Endothelial cell of umbilical vein (primary cell): ENCODE data around the gene KBTBD3. TPM values are rescaled to one million over a fixed set of nuclear protein-coding genes. Genes with fewer than 3 reads are reported as not detected.

Experiments
- BruUV-seq: library from RNA; stranded (reverse); fragments of 400-500 nt; replicated peaks from 2 replicates; lab custom pipeline; 2021; lab: Mats Ljungman, UMichigan
- CTCF ChIA-PET: fragments of 300-600, 350-600 bp; sonication (Branson Sonifier 250); formaldehyde crosslinking; loops from one replicate; lab custom pipeline; 2021; ENCODE audit warnings: antibody characterized with exemption, inconsistent platforms; lab: Charles Lee
- POLR2A ChIA-PET: fragments of 300-600, 350-600 bp; sonication (Branson Sonifier 250); formaldehyde crosslinking; loops from one replicate; lab custom pipeline; 2021; ENCODE audit warnings: antibody characterized with exemption, inconsistent platforms; lab: Charles Lee
- DNase-seq: peaks from one replicate; pipeline ENCODE4 v3.0.0-alpha.2; 2011; ENCODE audit warnings: low read depth, low spot score
- FAIRE-seq: peaks from 2 replicates; lab custom pipeline; 2011; peaks lifted over from hg19 to GRCh38; lab: Jason Lieb, UNC
- H2AFZ ChIP-seq: 2 replicates; pipeline ENCODE4 v1.6.0; 2012; ENCODE audit warnings: low read depth, low read length, control low read depth, inconsistent platforms
- H3K27ac ChIP-seq: 2 replicates; pipeline ENCODE4 v1.5.1; 2011; ENCODE audit warnings: low read depth, mild to moderate bottlenecking, control low read depth, low read length, moderate library complexity; ENCODE audit not compliant: insufficient read depth
- H3K27me3 ChIP-seq, 2 experiments: 2 replicates each; pipeline versions ENCODE4 v1.6.0 to v1.6.1; 2011; ENCODE audit warnings: low read length in 2 of 2, mixed read lengths in 1 of 2; ENCODE audit not compliant: control insufficient read depth in 2 of 2, insufficient read depth in 2 of 2
- H3K36me3 ChIP-seq, 2 experiments: 2 replicates in 1 of 2; 3 replicates in 1 of 2; pipeline ENCODE4 v1.5.1; 2011; ENCODE audit warnings: low read length in 2 of 2, mild to moderate bottlenecking in 1 of 2, moderate library complexity in 1 of 2; ENCODE audit not compliant: control insufficient read depth in 2 of 2, insufficient read depth in 2 of 2; ENCODE audit errors: extremely low read depth in 1 of 2
- H3K4me1 ChIP-seq: 3 replicates; pipeline ENCODE4 v1.5.1; 2011; ENCODE audit warnings: mild to moderate bottlenecking, low read length; ENCODE audit not compliant: control insufficient read depth, insufficient read depth; ENCODE audit errors: extremely low read depth
- H3K4me2 ChIP-seq: 2 replicates; pipeline ENCODE4 v1.6.1; 2011; ENCODE audit warnings: low read length, control low read depth, mixed read lengths; ENCODE audit not compliant: insufficient read depth
- H3K4me3 ChIP-seq, 3 experiments: fragments of 200-600 bp in 1 of 3; sonication (generic), shearing (Covaris generic) in 1 of 3; replicated peaks in 1 of 3; 2 replicates each; pipeline ENCODE4 v1.5.1; 2011 to 2016; ENCODE audit warnings: control low read depth in 3 of 3, low read length in 3 of 3, mild to moderate bottlenecking in 2 of 3, inconsistent platforms in 1 of 3, low read depth in 1 of 3, moderate library complexity in 1 of 3; ENCODE audit not compliant: insufficient read depth in 1 of 3
- H3K79me2 ChIP-seq: 2 replicates; pipeline ENCODE4 v1.6.0; 2012; ENCODE audit warnings: low read length, inconsistent platforms; ENCODE audit not compliant: control insufficient read depth, insufficient read depth
- H3K9ac ChIP-seq: replicated peaks from 2 replicates; pipeline ENCODE3; 2011; ENCODE audit warnings: low read length, control low read depth; ENCODE audit not compliant: insufficient read depth; ENCODE audit errors: extremely low read depth
- H3K9me1 ChIP-seq: replicated peaks from 3 replicates; pipeline ENCODE4 v1.6.0; 2011; ENCODE audit warnings: mild to moderate bottlenecking, low read length; ENCODE audit not compliant: control insufficient read depth, insufficient read depth; ENCODE audit errors: extremely low read depth
- H3K9me3 ChIP-seq: replicated peaks from 2 replicates; pipeline ENCODE4 v1.5.1; 2012; ENCODE audit warnings: low read length, inconsistent platforms; ENCODE audit not compliant: control insufficient read depth, insufficient read depth
- H4K20me1 ChIP-seq: replicated peaks from 2 replicates; pipeline ENCODE3; 2011; ENCODE audit warnings: mild to moderate bottlenecking, low read length; ENCODE audit not compliant: control insufficient read depth, insufficient read depth; ENCODE audit errors: extremely low read depth
- EZH2 ChIP-seq: IDR thresholded peaks from 2 replicates; pipeline ENCODE4 v1.6.1; 2012; ENCODE audit warnings: borderline replicate concordance, low read depth, mild to moderate bottlenecking, moderate library complexity, low read length, inconsistent platforms; ENCODE audit not compliant: severe bottlenecking
- FOS ChIP-seq: IDR thresholded peaks from 2 replicates; pipeline ENCODE4 v1.6.1; 2011; ENCODE audit warnings: mild to moderate bottlenecking, low read length, moderate library complexity, borderline replicate concordance; ENCODE audit not compliant: insufficient read depth
- JUN ChIP-seq: IDR thresholded peaks from 2 replicates; pipeline ENCODE4 v1.6.1; 2011; ENCODE audit warnings: borderline replicate concordance, low read depth; ENCODE audit not compliant: insufficient read length, insufficient read depth
- POLR2AphosphoS5 ChIP-seq: IDR thresholded peaks from 2 replicates; pipeline ENCODE4 v1.6.1; 2012; ENCODE audit warnings: low read depth, mild to moderate bottlenecking, control low read depth, low read length, moderate library complexity; ENCODE audit not compliant: insufficient read depth
- dilution Hi-C: fragments of 300-500 bp; cut with MboI; formaldehyde crosslinking; loops from one replicate; pipeline ENCODE4 v1.15.0; 2019; ENCODE audit warnings: low sequenced_read_pairs; ENCODE audit not compliant: extremely low pct_ligation_motif_present
- intact Hi-C: fragments of 100-400 bp; cut with micrococcal nuclease; formaldehyde crosslinking; loops from one replicate; pipeline ENCODE4 v1.10.0; 2022
- polyA plus RNA-seq, 4 experiments: library from polyadenylated mRNA; depleted of rRNA in 3 of 4; stranded (reverse) in 3 of 4; unstranded in 1 of 4; fragments of >200 nt; gene quantifications; 2 replicates each; pipeline versions ENCODE4 v1.2.1 to v1.2.3, GENCODE V29; 2011 to 2012; ENCODE audit warnings: missing spikeins in 1 of 4
- total RNA-seq: library from RNA; stranded (reverse); gene quantifications from 2 replicates; pipeline ENCODE4 v1.2.3, GENCODE V29; 2021

Gene KBTBD3
- total and polyA plus RNA-seq, 2 donors (not counting 3 experiments of a cell fraction or from before 2014, with no cell fraction given): 0.76 to 2.4 TPM

DNA sequence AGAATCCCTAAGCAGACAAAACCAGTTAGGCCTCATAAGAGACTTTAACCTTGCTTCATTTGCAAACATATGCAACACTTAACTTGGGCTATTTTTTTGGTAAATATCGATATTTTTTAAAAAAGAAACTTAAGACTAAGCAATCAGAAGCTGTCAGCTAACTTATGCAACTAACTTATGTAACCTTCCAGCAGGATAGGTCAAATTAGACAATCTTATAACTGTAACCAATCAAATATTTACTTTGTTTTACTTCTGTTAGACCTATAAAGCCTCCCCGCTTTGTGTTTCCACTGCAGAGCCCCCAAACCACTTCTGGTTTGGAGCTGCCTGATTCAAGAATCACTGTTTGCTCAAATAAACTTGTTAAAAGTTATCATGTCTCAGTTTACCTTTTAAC is 63.1 kb downstream of the KBTBD3 start:
- no peak overlapping the region for H2AFZ ChIP-seq
- ChIA-PET CTCF (no interaction called here), POLR2A (no interaction called here)
- no peaks in the 10 kb centered on the region for H4K20me1 ChIP-seq
- H3K36me3 ChIP-seq: peaks cover 9 to 11% of the 10 kb centered on the region in 2 experiments
- no TSS peak for BruUV-seq
- H3K9ac ChIP-seq: no peak overlapping the region
- H3K9me3 ChIP-seq: no peaks in the 10 kb centered on the region
- no peaks in the 10 kb centered on the region for H3K9me1 ChIP-seq
- no peak overlapping the region for H3K4me2 ChIP-seq
- FAIRE-seq: no peak
- DNase-seq: no peak
- peaks cover 9% of the 10 kb centered on the region for H3K4me1 ChIP-seq
- intact Hi-C loops: no loop called here
- H3K4me3 ChIP-seq: no peak overlapping the region
- H3K27me3 ChIP-seq: no peaks in the 10 kb centered on the region
- dilution Hi-C loops: no loop called here
- H3K27ac ChIP-seq: no peak overlapping the region
- TF ChIP-seq POLR2AphosphoS5: no peak
- TF ChIP-seq EZH2: no peak
- no peak for TF ChIP-seq JUN
- H3K79me2 ChIP-seq: peaks cover 41% of the 10 kb centered on the region

DNA sequence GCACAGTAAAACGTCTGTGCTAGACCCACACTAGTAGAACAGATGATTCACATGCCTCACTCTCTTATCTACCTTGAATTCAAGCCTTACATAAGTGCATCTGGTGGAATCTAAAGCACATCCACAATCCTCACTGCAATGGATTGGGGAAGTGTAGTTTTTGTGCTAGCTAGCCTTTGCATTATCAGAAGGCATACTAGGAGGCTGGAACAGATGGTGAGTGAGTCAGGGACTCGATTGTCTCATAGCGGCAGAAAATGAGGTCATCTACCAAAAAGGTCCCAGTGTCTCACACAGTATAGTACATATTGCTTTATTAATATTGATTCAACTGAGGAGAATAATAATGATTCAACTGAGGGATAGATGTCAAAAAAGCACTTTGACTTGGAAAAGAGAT is 64.4 kb downstream of the KBTBD3 start:
- H3K27ac ChIP-seq: peak overlapping the region; percentile 85
- peaks cover 39% of the 10 kb centered on the region for H3K79me2 ChIP-seq
- ChIA-PET CTCF (interaction anchor here (1.2 kb wide), 1 partner anchor 64 kb away, joined by 6 read pairs; the partner anchor contains the start of genes AASDHPPT and KBTBD3), POLR2A (interaction anchor here (0.9 to 1.3 kb wide), 2 partner anchors 65 to 74 kb away, joined by 3 to 4 read pairs; partner anchors contain the start of genes AASDHPPT and KBTBD3)
- dilution Hi-C loops: no loop called here
- no peaks in the 10 kb centered on the region for H4K20me1 ChIP-seq
- peak overlapping the region; percentile 9 for H3K4me2 ChIP-seq
- intact Hi-C loops: loop anchor here (1.0 to 2.0 kb wide), 2 partner anchors 10 to 76 kb away; partner anchors contain the start of gene MSANTD4
- no TSS peak for BruUV-seq
- DNase-seq (peak; percentile 74), FAIRE-seq (peak; percentile 82)
- no peaks in the 10 kb centered on the region for H3K9me1 ChIP-seq
- H3K9me3 ChIP-seq: no peaks in the 10 kb centered on the region
- no peaks in the 10 kb centered on the region for H3K27me3 ChIP-seq
- H3K9ac ChIP-seq: peak overlapping the region; percentile 65
- no peak overlapping the region for H2AFZ ChIP-seq
- TF ChIP-seq JUN (peak; percentile 99), FOS (peak; percentile 68), EZH2 (no peak)
- peaks cover 9% of the 10 kb centered on the region for H3K4me1 ChIP-seq
- no peak overlapping the region for H3K4me3 ChIP-seq
- H3K36me3 ChIP-seq: peaks cover 9 to 11% of the 10 kb centered on the region in 2 experiments
